PC-3 (cell line): ENCODE data around the gene CCDC136. TPM values are rescaled to one million over a fixed set of nuclear protein-coding genes. Genes with fewer than 3 reads are reported as not detected.

Experiments
- ATAC-seq: fragments of 200-7000 bp; cut with Tn5 transposase; 2 replicates; pipeline ENCODE4 v1.9.1; 2020; ENCODE audit warnings: mild to moderate bottlenecking, moderate library complexity
- BruUV-seq: library from RNA; stranded (reverse); fragments of 400-500 nt; replicated peaks from 2 replicates; lab custom pipeline; 2021; lab: Mats Ljungman, UMichigan
- CTCF ChIA-PET: fragments of 300-600 bp; sonication (Branson Sonifier 250); formaldehyde crosslinking; loops from one replicate; lab custom pipeline; 2022; ENCODE audit warnings: antibody characterized with exemption; lab: Charles Lee
- POLR2A ChIA-PET: fragments of 300-600 bp; sonication (Branson Sonifier 250); formaldehyde crosslinking; loops from one replicate; lab custom pipeline; 2022; ENCODE audit warnings: antibody characterized with exemption; ENCODE audit not compliant: unreplicated experiment; lab: Charles Lee
- DNase-seq: peaks from one replicate; pipeline ENCODE4 v3.0.0-alpha.2; 2015
- H2AFZ ChIP-seq: fragments of 300-600 bp; sonication (generic); 2 replicates; pipeline ENCODE4 v1.6.0; 2016; ENCODE audit warnings: antibody characterized with exemption, low read length
- H3F3A ChIP-seq: fragments of 300-600 bp; sonication (generic); one replicate; pipeline ENCODE4 v1.6.0; 2017; ENCODE audit warnings: antibody characterized with exemption, low read length, control low read depth, mild to moderate bottlenecking; ENCODE audit not compliant: unreplicated experiment
- H3K27ac ChIP-seq: fragments of 300-600 bp; sonication (generic); 2 replicates; pipeline ENCODE4 v1.5.1; 2016; ENCODE audit warnings: mild to moderate bottlenecking, low read length
- H3K27me3 ChIP-seq: fragments of 300-600 bp; sonication (generic); 2 replicates; pipeline ENCODE4 v1.6.1; 2016; ENCODE audit warnings: low read length, mixed read lengths
- H3K36me3 ChIP-seq: fragments of 300-600 bp; sonication (generic); 2 replicates; pipeline ENCODE4 v1.6.1; 2016; ENCODE audit warnings: low read depth, mixed run types, low read length, mixed read lengths
- H3K4me1 ChIP-seq: fragments of 300-600 bp; sonication (generic); 2 replicates; pipeline ENCODE4 v1.5.1; 2016; ENCODE audit warnings: low read length; ENCODE audit not compliant: insufficient read depth
- H3K4me2 ChIP-seq: fragments of 300-600 bp; sonication (generic); 2 replicates; pipeline ENCODE4 v1.6.0; 2016; ENCODE audit warnings: low read length
- H3K4me3 ChIP-seq: fragments of 300-600 bp; sonication (generic); 2 replicates; pipeline ENCODE4 v1.5.1; 2016; ENCODE audit warnings: mild to moderate bottlenecking, low read length, mixed read lengths
- H3K79me2 ChIP-seq: fragments of 300-600 bp; sonication (generic); 2 replicates; pipeline ENCODE4 v1.6.1; 2017; ENCODE audit warnings: low read length, mixed read lengths
- H3K9ac ChIP-seq: fragments of 300-600 bp; sonication (generic); 2 replicates; pipeline ENCODE4 v1.6.0; 2016; ENCODE audit warnings: mild to moderate bottlenecking, low read length
- H3K9me2 ChIP-seq: fragments of 300-600 bp; sonication (generic); replicated peaks from 2 replicates; pipeline ENCODE4 v1.6.1; 2016; ENCODE audit warnings: mixed run types, low read length, mixed read lengths
- H3K9me3 ChIP-seq: fragments of 300-600 bp; sonication (generic); 2 replicates; pipeline ENCODE4 v1.6.1; 2016; ENCODE audit warnings: low read length, mixed read lengths
- H4K20me1 ChIP-seq: fragments of 300-600 bp; sonication (generic); 2 replicates; pipeline ENCODE4 v1.6.1; 2016; ENCODE audit warnings: low read length, mixed read lengths
- EZH2 ChIP-seq: fragments of 300-600 bp; sonication (generic); IDR thresholded peaks from one replicate; pipeline ENCODE4 v1.6.1; 2017; ENCODE audit warnings: antibody characterized with exemption, mild to moderate bottlenecking, low read length; ENCODE audit not compliant: unreplicated experiment
- EZH2phosphoT487 ChIP-seq: fragments of 300-600 bp; sonication (generic); IDR thresholded peaks from 2 replicates; pipeline ENCODE4 v1.6.1; 2018; ENCODE audit warnings: mild to moderate bottlenecking, antibody characterized with exemption, low read length, borderline replicate concordance
- intact Hi-C: fragments of 100-400 bp; cut with micrococcal nuclease; formaldehyde crosslinking; loops from 2 replicates; pipeline ENCODE4 v1.9.0; 2023
- total RNA-seq: library from RNA; depleted of rRNA; stranded (reverse); fragments of >200 nt; gene quantifications from 2 replicates; pipeline ENCODE4 v1.2.3, GENCODE V29; 2014
- TF ChIP-seq, protein P1 (sequence below): fragments of 300-600 bp; sonication (generic); conservative IDR thresholded peaks from 2 replicates; pipeline ENCODE4 v1.5.1; 2017; ENCODE audit warnings: antibody characterized with exemption, low read depth, mild to moderate bottlenecking, low read length

CCDC136 gene
- total RNA-seq, 1 experiment from 2014 or later = 10.5 TPM

DNA sequence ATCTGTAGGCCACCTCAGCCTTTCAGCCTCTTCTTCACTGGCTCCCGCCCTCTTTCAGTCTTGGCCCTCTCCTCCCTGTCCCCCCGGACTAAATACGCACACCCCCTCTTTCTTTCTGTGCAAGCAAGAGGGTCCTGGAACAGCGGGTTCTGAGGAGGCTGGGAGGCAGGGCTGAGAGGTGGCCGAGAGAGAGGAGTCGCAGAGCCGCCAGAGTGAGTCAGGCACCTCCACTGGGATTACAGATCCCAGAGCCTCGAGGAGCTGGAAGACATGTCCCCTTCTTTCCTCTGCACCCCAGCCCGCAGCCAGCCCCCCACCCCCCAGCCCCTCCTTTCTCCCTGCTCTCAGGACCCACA, 182 bp downstream of the CCDC136 start:
- H3K9me3 ChIP-seq = no peaks in the 10 kb centered on the region
- H3F3A ChIP-seq = no peaks in the 10 kb centered on the region
- peak overlapping the region; percentile 45; the same call in 1 of the 2 replicates for H3K9ac ChIP-seq
- no peak overlapping the region for H3K27ac ChIP-seq
- H3K27me3 ChIP-seq = no peaks in the 10 kb centered on the region
- peak overlapping the region; percentile 96 for H2AFZ ChIP-seq
- H3K4me3 ChIP-seq = peak overlapping the region; percentile 89
- H4K20me1 ChIP-seq = no peaks in the 10 kb centered on the region
- H3K36me3 ChIP-seq = no peaks in the 10 kb centered on the region
- POLR2A ChIA-PET = no interaction called here
- peak; percentile 33 for ATAC-seq
- CTCF ChIA-PET = interaction anchor here (0.5 kb wide), 1 partner anchor 139 kb away, joined by 3 read pairs; no protein-coding TSS in a partner anchor
- intact Hi-C loops = loop anchor here (5.0 kb wide), 1 partner anchor 90 kb away; no protein-coding TSS in a partner anchor
- DNase-seq = no peak
- no peaks in the 10 kb centered on the region for H3K79me2 ChIP-seq
- H3K4me1 ChIP-seq = no peaks in the 10 kb centered on the region
- peak overlapping the region; percentile 99 for H3K4me2 ChIP-seq
- no peak for TF ChIP-seq EZH2phosphoT487
- BruUV-seq = no TSS peak
- H3K9me2 ChIP-seq = no peaks in the 10 kb centered on the region

GRCh38 chr7:128792471-128793180, 858 bp downstream of the CCDC136 start:
- Histone ChIP-seq H3K79me2 (no peaks in the 10 kb centered on the region), H3K4me3 (no peak overlapping the region), H3F3A (no peaks in the 10 kb centered on the region), H3K36me3 (no peaks in the 10 kb centered on the region), H3K4me2 (peak overlapping the region; percentile 99; the same call in 1 of the 2 replicates), H2AFZ (no peak overlapping the region), H3K9me3 (no peaks in the 10 kb centered on the region), H3K9ac (no peak overlapping the region), H4K20me1 (no peaks in the 10 kb centered on the region), H3K9me2 (no peaks in the 10 kb centered on the region), H3K27me3 (no peaks in the 10 kb centered on the region), H3K4me1 (no peaks in the 10 kb centered on the region), H3K27ac (no peak overlapping the region)
- CTCF ChIA-PET = interaction anchor here (0.5 kb wide), 1 partner anchor 139 kb away, joined by 3 read pairs; no protein-coding TSS in a partner anchor
- BruUV-seq = TSS peak; percentile 38
- DNase-seq = no peak
- TF ChIP-seq EZH2 (no peak), EZH2phosphoT487 (no peak)
- TF ChIP-seq, protein P1, sequence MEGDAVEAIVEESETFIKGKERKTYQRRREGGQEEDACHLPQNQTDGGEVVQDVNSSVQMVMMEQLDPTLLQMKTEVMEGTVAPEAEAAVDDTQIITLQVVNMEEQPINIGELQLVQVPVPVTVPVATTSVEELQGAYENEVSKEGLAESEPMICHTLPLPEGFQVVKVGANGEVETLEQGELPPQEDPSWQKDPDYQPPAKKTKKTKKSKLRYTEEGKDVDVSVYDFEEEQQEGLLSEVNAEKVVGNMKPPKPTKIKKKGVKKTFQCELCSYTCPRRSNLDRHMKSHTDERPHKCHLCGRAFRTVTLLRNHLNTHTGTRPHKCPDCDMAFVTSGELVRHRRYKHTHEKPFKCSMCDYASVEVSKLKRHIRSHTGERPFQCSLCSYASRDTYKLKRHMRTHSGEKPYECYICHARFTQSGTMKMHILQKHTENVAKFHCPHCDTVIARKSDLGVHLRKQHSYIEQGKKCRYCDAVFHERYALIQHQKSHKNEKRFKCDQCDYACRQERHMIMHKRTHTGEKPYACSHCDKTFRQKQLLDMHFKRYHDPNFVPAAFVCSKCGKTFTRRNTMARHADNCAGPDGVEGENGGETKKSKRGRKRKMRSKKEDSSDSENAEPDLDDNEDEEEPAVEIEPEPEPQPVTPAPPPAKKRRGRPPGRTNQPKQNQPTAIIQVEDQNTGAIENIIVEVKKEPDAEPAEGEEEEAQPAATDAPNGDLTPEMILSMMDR = no peak
- no peak for ATAC-seq
- POLR2A ChIA-PET = no interaction called here
- intact Hi-C loops = loop anchor here (5.0 kb wide), 1 partner anchor 90 kb away; no protein-coding TSS in a partner anchor

- ATAC-seq (no peak), DNase-seq (no peak)
- Histone ChIP-seq H3K9ac (no peak overlapping the region), H3K27me3 (no peaks in the 10 kb centered on the region), H3K36me3 (no peaks in the 10 kb centered on the region), H3K27ac (no peak overlapping the region), H3K4me2 (no peak overlapping the region), H3F3A (no peaks in the 10 kb centered on the region), H3K9me3 (no peaks in the 10 kb centered on the region), H2AFZ (no peak overlapping the region), H3K79me2 (no peaks in the 10 kb centered on the region), H4K20me1 (no peaks in the 10 kb centered on the region), H3K4me3 (no peak overlapping the region), H3K9me2 (no peaks in the 10 kb centered on the region), H3K4me1 (no peaks in the 10 kb centered on the region)
- no TSS peak for BruUV-seq
- intact Hi-C loops = loop anchor here (5.0 kb wide), 1 partner anchor 89 kb away; no protein-coding TSS in a partner anchor
- POLR2A ChIA-PET = no interaction called here
- CTCF ChIA-PET = no interaction called here
- TF ChIP-seq EZH2phosphoT487 = no peak
Observed at GRCh38 chr7:128793181-128793547, 1.4 kb downstream of the CCDC136 start.
